Fibroblast of the aortic adventitia (primary cell): ENCODE data around the gene MARF1. TPM values are rescaled to one million over a fixed set of nuclear protein-coding genes. Genes with fewer than 3 reads are reported as not detected.
"Not testable (repeated sequence)": the region's sequence is repeated elsewhere in the genome, so short reads cannot be mapped to it uniquely, and the experiment has no call there.

ENCODE experiments used
- DNase-seq: peaks from one replicate; pipeline ENCODE4 v3.0.0-alpha.2; 2010; ENCODE audit warnings: low read depth
- H3K4me3 ChIP-seq: 2 replicates; pipeline ENCODE4 v1.5.1; 2011; ENCODE audit warnings: low read depth, mild to moderate bottlenecking, control low read depth, low read length, moderate library complexity
- CTCF ChIP-seq: IDR thresholded peaks from 2 replicates; pipeline ENCODE4 v1.5.1; 2011; ENCODE audit warnings: mild to moderate bottlenecking, low read length, control low read depth, inconsistent platforms; ENCODE audit not compliant: insufficient read depth
- total RNA-seq: library from RNA; depleted of rRNA; stranded (reverse); fragments of >200 nt; gene quantifications from 2 replicates; pipeline ENCODE4 v1.2.3, GENCODE V29; 2012; ENCODE audit warnings: low replicate concordance

Gene MARF1
- total RNA-seq, 1 donor: 27.1 TPM

- H3K4me3 ChIP-seq: no peak overlapping the region
- TF ChIP-seq CTCF: no peak
- DNase-seq: no peak
Observed at GRCh38 chr16:15667091-15667742, 24.3 kb upstream of the MARF1 start.

- no peak for DNase-seq
- no peak for TF ChIP-seq CTCF
- H3K4me3 ChIP-seq: no peak overlapping the region
Observed at GRCh38 chr16:15665107-15665506, 22.2 kb upstream of the MARF1 start.

GRCh38 chr16:15660203-15660601 is 17.2 kb upstream of the MARF1 start:
- DNase-seq: no peak
- no peak for TF ChIP-seq CTCF
- H3K4me3 ChIP-seq: peak overlapping the region; percentile 28

- no peak for TF ChIP-seq CTCF
- no peak overlapping the region for H3K4me3 ChIP-seq
- no peak for DNase-seq
Observed at GRCh38 chr16:15658556-15658955, 15.6 kb upstream of the MARF1 start.

GRCh38 chr16:15658149-15658548 is 15.2 kb upstream of the MARF1 start:
- no peak for DNase-seq
- TF ChIP-seq CTCF: no peak
- H3K4me3 ChIP-seq: no peak overlapping the region

GRCh38 chr16:15655561-15655960 is 12.6 kb upstream of the MARF1 start:
- not testable (repeated sequence) for DNase-seq, H3K4me3 ChIP-seq

- no peak for TF ChIP-seq CTCF
- no peak overlapping the region for H3K4me3 ChIP-seq
- no peak for DNase-seq
Observed at GRCh38 chr16:15654591-15654990, 11.6 kb upstream of the MARF1 start.
